ENCODE results near the gene RNPEP.

DNA sequence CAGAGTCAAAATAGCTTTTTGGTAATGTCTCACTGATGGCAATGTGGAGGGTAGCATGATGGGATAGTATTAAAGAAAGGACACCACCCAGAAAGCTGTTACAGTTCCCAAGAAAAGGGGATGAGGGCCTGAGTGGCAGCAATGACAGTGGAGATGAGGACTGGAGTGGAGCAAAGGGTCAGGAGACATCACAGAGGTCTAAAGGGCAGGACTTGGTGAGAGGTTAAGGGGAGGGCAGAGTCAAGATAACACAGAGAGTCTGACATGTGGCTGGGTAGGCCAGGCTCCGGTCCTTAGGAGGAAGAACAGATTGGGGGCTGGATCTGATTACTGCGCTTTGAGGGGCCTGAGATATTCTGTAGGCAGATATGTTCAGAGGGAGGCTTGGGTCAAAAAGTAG, 47.3 kb downstream of the RNPEP start:
- TF ChIP-seq, protein P1, sequence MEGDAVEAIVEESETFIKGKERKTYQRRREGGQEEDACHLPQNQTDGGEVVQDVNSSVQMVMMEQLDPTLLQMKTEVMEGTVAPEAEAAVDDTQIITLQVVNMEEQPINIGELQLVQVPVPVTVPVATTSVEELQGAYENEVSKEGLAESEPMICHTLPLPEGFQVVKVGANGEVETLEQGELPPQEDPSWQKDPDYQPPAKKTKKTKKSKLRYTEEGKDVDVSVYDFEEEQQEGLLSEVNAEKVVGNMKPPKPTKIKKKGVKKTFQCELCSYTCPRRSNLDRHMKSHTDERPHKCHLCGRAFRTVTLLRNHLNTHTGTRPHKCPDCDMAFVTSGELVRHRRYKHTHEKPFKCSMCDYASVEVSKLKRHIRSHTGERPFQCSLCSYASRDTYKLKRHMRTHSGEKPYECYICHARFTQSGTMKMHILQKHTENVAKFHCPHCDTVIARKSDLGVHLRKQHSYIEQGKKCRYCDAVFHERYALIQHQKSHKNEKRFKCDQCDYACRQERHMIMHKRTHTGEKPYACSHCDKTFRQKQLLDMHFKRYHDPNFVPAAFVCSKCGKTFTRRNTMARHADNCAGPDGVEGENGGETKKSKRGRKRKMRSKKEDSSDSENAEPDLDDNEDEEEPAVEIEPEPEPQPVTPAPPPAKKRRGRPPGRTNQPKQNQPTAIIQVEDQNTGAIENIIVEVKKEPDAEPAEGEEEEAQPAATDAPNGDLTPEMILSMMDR (IDR thresholded peaks at IDR 0.05) = no peak
- TF ChIP-seq POLR2A (IDR thresholded peaks at IDR 0.05; ENCODE audit: low read depth) (no peak), POLR2AphosphoS5 (IDR thresholded peaks at IDR 0.05) (no peak), EP300 (IDR thresholded peaks at IDR 0.05) (no peak)

Measured in esophagus muscularis mucosa (tissue), 4 donors.